Loucy (cell line): ENCODE results near the gene NREP.

Experiments
- CTCF ChIP-seq: fragments of 200-600 bp; sonication (generic); conservative IDR thresholded peaks from 2 replicates; pipeline ENCODE4 v1.5.1; 2014; ENCODE audit warnings: mild to moderate bottlenecking, antibody characterized with exemption, low read length
- EZH2phosphoT487 ChIP-seq: fragments of 200-600 bp; IDR thresholded peaks from 2 replicates; pipeline ENCODE4 v1.6.1; 2018; ENCODE audit warnings: antibody characterized with exemption, mild to moderate bottlenecking, moderate library complexity, borderline replicate concordance

- TF ChIP-seq CTCF (no peak), EZH2phosphoT487 (no peak)
These were observed 24.2 kb upstream of the NREP start for GRCh38 chr5:111781200-111781599.
